ENCODE data around the gene TMEM151B. TPM values are rescaled to one million over a fixed set of nuclear protein-coding genes. Genes with fewer than 3 reads are reported as not detected.

Gene TMEM151B
- total and polyA plus RNA-seq, 9 of the 15 experiments (the other 6 are each of a cell fraction or from before 2014, with no cell fraction given) = not detected

GRCh38 chr6:44315516-44315915 is 45.3 kb downstream of the TMEM151B start (continued):
- TF ChIP-seq AFF4 (CRISPR knock-in tag; IDR thresholded peaks at IDR 0.05) (no peak), NKRF (IDR thresholded peaks at IDR 0.05; ENCODE audit: borderline replicate concordance) (no peak), RCOR1 (IDR thresholded peaks at IDR 0.05; ENCODE audit: borderline replicate concordance in 1 of 2, low read depth in 2 of 2, low read length in 2 of 2) (no peak), KLF6 (CRISPR knock-in tag; IDR thresholded peaks at IDR 0.05; ENCODE audit: borderline replicate concordance) (no peak), BRCA1 (IDR thresholded peaks at IDR 0.05) (no peak), BRCA1 (CRISPR knock-in tag; IDR thresholded peaks at IDR 0.05) (no peak), KAT8 (IDR thresholded peaks at IDR 0.05; ENCODE audit: low read depth) (no peak), PCBP1 (IDR thresholded peaks at IDR 0.05; ENCODE audit: low read depth, low read length, poor library complexity, severe bottlenecking) (no peak), COPS2 (conservative IDR thresholded peaks at IDR 0.05) (no peak)
- TF ChIP-seq, protein P1, sequence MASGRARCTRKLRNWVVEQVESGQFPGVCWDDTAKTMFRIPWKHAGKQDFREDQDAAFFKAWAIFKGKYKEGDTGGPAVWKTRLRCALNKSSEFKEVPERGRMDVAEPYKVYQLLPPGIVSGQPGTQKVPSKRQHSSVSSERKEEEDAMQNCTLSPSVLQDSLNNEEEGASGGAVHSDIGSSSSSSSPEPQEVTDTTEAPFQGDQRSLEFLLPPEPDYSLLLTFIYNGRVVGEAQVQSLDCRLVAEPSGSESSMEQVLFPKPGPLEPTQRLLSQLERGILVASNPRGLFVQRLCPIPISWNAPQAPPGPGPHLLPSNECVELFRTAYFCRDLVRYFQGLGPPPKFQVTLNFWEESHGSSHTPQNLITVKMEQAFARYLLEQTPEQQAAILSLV (tag; IDR thresholded peaks at IDR 0.05) = no peak

All from K562 (cell line).